NCI-H2107 (cell line): ENCODE data around the gene ISCA1.
A peak's percentile ranks its signal among the peaks of the same experiment; 100 is the strongest.

Source experiments
- DNase-seq: peaks from one replicate; lab custom pipeline; 2025; lab: John Stamatoyannopoulos, UW

Gene ISCA1

DNA sequence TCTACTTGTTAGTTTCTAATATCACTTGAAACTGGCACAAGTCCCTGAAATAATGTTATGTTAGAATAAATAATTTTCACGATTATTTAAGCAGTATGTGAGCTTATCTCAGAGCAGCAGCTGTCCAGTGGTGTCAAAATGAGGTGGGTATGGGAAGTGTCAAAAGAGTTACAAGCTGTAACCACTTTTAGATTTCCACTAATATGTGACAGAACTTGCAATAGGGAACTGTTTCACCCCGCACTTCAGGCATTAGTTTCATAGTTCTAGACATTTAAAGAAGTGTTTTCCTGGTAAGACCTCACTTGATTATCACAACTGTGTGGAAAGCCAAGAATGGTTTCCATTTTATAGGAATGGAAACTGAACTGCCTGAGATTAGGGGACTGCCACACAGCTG lies 2.9 kb upstream of the ISCA1 start:
- no peak for DNase-seq

DNA sequence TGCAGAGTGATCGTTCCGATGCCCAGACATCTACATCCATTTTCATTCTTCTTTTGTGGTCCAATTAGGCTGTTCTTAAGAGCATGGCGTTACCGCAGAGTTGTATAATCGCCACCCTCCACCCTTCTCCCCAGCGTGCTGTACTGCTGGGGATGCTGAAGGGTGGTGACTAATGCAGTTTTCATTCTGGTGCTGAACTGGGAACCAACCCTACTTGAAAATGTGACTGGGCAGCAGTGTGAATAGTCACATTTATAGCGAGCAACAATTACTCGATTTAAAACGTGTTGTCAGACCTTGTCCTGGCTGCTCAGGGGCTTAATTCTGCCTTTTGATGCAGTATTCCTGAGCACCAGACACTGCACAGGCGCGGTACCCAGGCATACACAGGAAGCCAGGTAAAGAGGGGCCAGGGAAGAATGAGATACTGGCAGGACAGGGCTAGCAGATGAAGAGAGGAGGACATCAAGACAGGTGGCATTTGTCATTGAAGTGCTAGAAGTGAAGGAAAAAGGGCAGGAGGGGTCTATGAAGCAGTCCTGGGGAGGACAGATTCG lies 719 bp upstream of the ISCA1 start:
- peak; percentile 51 for DNase-seq

DNA sequence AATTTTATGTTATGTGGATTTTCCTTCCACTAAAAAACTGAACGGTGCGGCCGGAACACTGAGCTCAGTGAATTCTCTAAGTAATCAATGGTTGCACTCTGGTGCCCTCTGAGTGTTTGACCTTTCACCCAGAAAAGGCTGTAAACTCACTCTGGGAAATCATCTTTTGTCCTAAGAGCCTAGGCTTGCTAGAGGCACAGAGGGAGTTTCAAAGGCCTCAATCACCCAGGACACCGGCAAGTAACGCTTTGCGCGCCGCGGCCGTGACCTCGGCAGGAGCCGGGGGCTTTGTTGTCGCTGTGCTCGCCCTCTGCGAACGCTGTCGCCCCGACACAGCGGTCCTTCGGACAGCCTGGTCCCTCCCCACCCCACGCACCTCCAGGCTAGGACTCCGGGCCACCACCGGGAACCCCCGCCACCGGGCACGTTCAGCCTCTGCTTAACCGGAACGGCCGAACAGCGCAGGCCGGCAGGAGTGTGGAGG lies 703 bp downstream of the ISCA1 start:
- no peak for DNase-seq

DNA sequence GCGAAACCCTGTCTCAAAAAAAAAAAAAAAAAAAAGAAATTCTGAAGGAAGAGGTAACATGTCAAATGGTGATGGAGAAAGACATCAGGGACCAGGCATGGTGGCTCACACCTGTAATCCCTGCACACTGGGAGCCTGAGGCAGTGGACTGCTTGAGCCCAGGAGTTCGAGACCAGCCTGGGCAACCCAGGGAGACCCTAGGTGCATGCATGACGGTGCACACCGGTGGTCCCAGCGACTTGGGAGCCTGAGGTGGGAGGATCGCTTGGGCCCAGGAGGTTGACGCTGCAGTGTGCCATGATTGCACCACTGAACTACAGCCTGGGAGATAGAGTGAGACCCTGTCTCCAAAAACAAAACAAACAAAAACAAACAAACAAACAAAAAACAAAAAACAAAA lies 1.8 kb downstream of the ISCA1 start:
- DNase-seq, result no peak

DNA sequence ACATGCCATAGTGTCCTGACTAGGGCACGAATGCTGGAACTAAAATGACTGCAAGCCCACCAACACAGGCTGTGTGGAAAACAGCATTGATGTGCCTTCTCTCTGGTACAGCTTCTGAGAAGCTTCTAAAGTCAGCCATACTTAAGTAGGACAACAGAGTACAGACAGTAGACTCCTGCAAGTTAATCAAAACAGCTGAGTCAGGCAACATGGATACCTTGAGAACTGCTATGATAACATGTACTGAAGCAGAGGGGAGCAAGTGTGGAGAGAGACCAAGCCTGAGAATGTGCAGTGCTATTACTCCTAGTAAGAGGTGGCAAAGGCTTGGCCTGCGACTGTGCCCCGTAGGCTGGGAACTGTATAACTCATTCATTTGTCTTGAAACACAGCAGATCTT lies 2.5 kb downstream of the ISCA1 start:
- no peak for DNase-seq

DNA sequence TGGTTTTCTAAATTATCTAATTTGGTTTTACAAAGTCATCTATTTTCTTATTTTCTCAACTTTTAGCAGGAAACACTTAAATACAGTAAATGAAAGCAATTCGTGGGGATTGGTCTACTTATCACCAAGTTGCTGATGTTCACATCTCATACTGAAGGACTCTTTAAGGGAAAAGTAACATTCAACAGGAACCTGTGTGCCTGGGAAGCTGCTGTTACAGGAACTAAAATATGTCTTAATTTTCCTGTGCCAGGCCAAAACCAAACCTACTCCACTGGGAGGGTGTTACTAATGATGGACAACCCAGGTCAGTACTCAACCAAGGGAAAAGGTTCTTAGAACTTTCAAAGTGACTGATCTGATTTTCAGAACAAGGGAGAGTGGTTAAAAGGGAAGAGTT lies 5.3 kb downstream of the ISCA1 start:
- no peak for DNase-seq

DNA sequence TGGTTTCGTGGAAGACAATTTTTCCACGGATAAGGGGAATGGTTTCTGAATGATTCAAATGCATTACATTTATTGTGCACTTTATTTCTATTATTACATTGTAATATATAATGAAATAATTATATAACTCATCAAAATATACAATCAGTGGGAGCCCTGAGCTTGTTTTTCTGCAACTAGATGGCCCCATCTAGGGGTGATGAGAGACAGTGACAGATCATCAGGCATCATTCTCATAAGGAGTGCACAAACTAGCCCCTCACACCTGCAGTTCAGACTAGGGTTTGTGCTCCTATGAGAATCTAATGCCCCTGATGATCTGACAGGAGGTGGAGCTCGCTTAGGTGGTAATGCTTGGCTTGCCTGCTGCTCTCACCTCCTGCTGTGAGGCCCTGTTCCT lies 6.4 kb downstream of the ISCA1 start:
- DNase-seq, result no peak

DNA sequence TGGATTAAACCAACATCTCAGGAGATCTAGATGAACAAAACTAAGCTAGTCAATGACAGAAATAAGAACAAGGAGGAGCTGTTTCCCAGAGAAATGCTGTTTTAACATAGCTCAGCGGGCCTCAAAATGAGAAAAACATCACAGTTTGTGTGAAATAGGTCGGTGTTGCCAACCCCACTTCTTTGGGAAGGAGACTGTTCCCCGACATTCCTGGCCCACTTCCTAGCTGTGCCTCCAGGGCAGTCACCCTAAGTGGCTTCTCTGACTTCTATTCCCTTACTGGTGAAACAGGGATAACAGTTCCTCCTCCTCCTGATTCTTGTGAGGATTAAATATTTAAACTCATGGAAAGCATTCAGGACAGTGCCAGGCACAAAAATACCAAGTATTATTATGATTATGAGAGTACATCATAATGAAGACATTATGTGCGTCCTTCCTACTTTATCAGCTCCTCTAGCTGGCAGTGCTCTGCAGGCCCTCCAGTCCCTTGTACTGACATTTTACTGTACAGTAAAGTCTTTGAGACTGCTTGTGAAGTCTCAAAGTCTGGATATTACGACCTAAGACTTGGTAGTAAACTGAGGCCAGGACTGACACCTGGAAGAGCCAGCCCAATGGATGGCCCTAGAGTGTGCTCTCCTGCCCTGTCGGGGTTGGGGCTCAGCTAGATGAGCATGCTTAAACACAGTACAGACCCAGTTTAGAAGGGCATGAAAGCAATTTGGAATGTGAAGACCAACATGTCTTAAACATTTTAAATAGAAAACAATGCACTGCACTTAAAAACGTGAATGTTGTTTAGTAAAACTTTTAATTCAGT lies 7.3 kb downstream of the ISCA1 start:
- no peak for DNase-seq

DNA sequence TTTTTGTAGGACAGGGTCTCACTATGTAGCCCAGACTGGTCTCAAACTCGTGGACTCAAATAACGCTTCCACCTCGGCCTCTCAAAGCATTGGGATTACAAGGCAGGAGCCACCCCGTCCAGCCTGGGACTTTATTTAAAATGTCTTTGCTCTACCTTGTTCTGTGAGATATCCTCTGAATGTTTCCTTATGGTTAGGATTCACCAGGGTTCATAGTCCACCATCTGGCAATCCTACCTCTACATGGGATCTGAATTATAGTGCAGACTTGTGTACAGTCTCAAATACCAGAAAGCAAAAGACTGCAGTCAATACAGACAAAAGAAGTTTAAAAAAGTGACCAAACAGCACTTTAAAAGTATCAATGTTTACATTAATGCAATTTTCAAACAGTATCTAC lies 10.1 kb downstream of the ISCA1 start:
- DNase-seq, result no peak

DNA sequence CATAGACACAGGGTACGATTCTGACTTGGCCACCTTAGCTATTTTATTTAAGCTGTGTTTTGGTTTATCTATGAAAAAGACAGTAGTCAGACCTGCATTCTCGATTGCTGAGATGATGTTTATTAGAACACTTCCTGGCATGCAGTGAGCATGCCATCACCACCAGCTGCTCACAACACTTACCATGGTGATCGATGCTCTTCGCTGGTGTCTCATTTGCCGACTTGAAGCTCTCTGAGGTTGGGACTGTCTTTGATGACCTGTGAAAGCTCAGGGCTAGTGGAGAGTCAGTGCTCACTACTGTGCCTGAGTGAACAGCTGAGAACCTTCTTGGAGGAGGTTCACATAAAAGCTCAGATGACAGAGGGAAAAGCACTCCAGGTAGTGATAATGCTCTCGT lies 18.5 kb downstream of the ISCA1 start:
- DNase-seq, result no peak

DNA sequence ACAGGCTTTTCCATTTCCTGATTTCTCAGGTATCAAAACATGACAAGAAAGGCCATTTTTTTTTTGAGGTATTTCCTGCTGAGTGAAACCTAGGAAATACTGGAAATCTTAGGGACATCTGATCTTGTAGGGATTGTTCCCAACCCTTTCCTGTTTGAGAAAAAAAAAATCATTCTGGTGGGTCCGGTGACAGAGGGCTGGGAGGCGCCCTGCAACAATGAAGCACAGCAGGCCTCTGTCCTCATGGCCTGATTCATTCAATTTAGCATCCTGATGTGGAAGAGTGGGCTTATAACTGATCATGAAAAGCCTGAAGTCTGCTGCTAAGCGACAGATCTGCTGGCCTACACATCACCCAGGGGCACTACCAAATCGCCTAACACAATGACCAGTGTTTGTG lies 19.8 kb downstream of the ISCA1 start:
- DNase-seq, result no peak

DNA sequence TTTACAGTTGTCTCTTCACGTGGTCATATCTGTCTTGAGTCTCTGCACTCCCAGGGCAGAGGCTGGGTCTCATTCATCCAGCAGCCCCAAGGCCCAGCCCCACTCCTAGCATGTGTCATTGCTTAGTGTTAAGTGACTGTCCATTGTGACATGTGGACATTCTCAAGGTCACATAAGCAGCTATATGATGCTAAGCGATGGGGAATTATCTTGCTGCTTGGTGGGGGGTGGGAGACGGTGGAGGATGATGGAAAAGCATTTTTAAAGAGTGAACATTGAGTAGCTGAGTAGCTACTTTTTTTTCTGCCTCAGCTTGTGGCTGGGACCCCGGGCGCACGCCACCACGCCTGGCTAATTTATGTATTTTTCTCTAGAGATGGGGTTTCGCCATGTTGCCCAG lies 22.8 kb downstream of the ISCA1 start, which contains the start of gene C9orf153:
TSS of gene C9orf153 (minus strand) at position 101 of the 400 bp plus-strand sequence. CDS start 30,054 bp downstream, outside the sequence.
- DNase-seq, result no peak

DNA sequence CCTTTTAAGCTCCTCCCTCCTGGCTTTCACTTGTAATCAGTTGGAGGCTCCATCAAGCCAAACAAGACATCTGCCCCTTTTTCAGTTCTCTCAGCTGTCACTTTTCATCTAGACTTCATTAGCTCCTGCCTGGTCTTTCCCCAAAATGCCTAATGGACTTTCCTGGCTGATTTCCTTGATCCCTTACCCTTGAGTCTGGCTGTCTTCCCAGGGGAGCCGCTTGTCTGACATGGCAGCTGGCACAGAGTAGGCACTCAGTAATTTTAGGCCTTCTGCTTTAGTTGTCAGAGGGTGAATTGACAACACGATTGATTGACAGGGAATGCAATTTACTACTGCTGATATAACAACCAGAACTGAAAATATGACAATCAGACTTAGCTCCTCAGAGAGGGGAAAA lies 24.9 kb downstream of the ISCA1 start:
- no peak for DNase-seq

DNA sequence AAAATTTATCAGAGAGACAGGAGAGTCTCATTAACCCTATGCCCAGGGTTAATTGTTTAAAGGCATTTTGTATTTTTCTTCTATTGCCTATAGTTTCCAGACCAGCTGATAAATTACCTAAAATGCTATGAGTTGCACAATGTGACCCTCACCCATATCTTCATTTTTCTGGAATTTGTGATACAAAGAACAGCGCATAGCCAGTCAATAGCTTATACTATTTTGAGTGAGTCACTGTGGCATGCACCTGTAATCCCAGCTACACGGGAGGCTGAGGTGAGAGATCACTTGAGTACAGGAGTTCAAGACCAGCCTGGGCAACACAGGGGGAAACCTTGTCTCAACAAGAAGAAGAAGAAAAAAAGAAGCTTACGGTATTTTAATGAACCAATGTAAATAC lies 25.7 kb downstream of the ISCA1 start:
- no peak for DNase-seq

DNA sequence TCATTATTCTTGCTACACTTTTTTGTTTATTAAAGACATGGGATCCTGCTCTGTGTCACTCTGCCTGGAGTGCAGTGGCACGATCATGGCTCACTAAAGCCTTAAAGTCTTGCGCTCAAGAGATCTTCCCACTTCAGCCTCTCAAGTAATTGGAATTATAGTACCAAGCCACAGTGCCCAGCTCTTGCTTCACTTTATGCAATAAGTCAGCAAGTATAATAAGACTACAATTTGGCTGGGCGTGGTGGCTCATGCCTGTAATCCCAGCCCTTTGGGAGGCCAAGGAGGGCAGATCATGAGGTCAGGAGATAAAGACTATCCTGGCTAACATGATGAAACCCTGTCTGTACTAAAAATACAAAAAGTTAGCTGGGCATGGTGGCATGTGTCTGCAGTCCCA lies 28.8 kb downstream of the ISCA1 start:
- no peak for DNase-seq

DNA sequence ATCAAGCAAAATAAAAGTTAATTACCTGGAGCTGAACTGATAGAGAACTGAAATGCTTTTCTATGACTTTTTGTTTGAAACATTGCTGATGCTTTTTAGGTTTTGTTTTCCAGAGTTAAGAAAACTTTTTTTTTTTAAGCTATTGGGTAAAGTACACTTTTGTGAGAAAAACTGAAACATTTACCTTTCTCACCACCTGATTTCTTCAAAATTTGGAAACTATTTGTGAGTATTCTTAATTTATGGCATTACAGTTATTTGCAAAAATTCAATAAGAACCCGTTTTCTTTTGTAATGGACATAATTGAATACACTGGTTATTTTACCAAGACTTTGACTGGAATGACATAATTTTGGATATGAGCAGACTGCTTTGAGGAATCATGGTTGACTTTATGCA lies 29.5 kb downstream of the ISCA1 start:
- no peak for DNase-seq

DNA sequence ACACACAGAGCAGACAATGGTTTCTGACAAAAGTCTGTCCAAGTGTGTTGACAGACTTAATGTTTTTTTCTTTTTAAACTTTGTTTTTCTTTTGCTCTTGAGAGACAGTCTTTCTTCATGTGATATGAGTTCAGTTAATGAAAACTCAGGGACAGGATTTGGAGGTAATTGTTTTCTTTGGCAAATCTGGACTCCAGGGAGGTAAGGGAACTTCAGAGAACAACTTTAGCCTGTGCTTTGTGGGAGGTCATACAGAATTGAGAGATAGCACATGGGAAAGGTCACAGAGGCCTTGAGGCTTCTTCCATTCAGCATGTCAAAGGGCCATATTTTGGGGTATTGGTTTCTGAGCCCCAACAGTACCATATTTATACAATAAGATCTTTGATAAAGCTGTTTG lies 32.2 kb downstream of the ISCA1 start:
- DNase-seq, result no peak

DNA sequence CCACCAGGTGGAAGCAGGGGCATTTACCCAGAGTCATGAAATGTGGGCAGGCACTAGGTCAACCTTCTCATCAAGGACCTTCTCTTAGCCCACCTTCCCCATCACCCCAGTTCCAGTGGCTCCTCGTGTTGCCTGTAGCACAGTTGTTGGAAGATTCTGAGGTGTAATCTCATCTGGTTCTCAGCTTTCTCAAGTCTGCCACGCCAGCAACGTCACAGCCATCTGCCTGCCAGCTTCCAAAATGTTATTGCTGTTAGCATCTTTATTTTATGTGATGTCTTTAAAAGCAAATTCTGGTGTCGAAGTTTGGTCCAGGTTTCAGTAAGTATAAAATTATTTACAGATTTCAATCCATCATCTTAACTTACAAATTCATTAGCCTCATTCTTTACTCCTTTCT lies 33.6 kb downstream of the ISCA1 start:
- DNase-seq, result no peak

DNA sequence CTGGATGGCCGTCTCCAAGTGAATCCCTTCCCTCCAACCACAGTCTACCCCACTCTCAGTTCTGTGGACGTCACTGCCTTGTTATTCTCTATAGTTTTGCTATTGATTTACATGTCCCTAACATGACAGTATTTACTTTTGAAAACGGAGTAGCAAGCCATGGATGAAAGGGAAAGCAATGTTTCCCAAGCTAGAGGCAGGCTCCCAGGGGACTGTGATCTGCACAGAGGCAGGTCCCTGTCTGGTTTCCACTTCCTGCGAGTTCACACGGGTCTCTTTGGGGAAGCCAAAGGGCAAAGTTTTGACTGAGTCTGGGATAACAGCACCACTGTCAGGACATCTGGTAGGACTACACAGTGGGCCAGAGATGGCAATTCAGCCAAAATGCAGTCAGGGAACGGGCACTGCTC lies 35.6 kb downstream of the ISCA1 start:
- no peak for DNase-seq

DNA sequence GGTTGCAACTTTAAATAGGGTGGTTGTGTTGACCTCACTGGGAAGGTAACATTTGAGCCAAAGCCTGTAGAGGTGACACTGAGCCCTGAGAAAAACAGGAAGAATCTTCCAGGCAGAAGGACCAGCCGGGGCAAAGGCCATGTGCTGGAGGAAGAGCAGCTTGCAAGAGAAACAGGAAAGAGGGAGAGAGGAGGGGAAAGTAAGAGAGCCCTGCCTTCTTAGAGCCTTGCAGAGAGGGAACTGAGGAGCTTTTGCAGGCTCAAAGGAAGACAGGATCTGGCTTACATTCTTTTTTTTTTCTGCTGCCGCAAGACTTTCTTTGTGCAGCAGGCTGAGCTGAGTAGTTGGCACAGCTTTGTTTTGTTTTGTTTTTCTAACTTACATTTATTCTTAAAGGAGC lies 40.3 kb downstream of the ISCA1 start:
- no peak for DNase-seq

DNA sequence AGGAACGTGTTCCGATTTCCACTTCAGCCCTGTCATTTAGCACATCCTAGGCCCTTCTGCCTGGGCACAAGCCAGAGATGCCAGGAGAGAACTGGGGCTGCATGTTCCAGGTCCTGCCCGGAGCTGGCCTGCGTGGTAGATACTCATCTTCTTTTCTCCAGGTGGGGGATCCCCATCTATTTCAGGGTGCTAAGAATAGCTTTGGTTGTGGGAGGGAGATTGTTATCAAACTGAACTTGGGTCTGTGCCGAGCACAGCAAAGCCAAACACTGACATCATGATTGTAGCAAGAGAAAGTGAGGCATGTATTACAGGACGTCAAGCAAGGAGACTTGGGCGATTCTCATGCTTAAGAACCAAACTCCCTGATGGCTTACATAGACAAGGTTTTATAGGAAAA lies 41.1 kb downstream of the ISCA1 start:
- no peak for DNase-seq

DNA sequence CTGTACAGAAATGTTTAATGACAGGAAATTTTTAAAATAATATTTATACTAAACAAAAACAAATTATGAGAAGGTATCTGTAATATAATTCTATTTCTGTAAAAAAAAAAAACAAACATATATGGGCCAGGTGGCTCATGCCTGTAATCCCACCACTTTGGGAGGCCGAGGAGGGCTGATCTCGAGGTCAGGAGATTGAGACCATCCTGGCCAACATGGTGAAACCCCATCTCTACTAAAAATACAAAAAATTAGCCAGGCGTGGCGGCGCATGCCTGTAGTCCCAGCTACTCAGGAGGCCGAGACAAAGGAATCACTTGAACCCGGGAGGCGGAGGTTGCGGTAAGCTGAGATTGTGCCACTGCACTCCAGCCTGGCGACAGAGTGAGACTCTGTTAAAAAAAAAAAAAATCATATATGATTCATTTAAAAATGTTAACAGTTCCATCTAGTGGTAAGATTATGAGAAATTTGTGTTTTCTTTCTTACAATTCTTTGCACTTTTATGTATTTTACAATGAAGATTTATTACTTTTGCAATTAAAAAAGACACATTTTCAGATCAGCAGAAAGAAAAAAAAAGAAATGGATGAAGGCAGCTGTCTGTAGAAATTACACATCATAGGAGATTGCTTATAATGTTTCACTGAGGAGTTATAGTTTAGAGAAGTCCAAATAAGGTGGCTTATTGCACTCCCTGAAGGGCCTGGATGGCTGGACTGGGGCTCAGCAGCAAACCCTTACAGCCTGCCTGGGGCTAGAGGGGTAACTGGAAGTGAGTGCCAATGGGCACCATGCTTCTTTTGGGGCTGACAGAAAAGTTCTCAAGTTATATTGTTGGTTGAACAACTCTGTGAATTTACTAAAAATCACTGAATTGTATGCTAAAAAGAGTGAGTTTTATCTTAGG lies 43.2 kb downstream of the ISCA1 start:
- no peak for DNase-seq

DNA sequence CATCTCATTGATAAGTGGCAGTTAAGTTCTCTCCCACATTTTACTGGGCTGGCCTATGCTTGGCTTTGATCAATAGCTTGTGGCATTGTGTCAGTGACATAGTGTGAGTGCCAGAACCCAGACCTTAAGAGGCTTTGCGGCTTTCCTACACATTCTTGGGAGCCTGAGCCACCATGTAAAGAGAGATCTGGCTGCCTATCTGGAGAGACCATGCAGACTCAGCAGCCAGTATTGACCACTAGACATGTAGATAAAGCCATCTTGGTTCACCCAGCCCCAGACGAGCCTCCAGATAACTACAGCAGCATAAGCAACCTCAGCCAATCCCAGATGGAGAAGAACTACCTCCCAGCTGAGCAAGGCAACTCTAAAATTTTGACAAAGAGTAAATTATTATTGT lies 51.5 kb downstream of the ISCA1 start:
- no peak for DNase-seq
